ENCODE data around the gene CAMK2D. TPM values are rescaled to one million over a fixed set of nuclear protein-coding genes. Genes with fewer than 3 reads are reported as not detected.

Gene CAMK2D
- total RNA-seq, 1 experiment from 2014 or later: 35.8 TPM

GRCh38 chr4:113732967-113733527 lies 28.5 kb downstream of the CAMK2D start:
- no peaks in the 10 kb centered on the region for H3K27me3 ChIP-seq (replicated peaks; ENCODE audit: insufficient read depth, low read depth, low read length, poor library complexity)
- no peak for DNase-seq (ENCODE audit: low spot score)
- H3K36me3 ChIP-seq (ENCODE audit: insufficient read depth, low read length, poor library complexity, severe bottlenecking): no peaks in the 10 kb centered on the region
- intact Hi-C loops (cut with micrococcal nuclease; ENCODE audit: unreplicated experiment): no loop called here
- peaks cover 7% of the 10 kb centered on the region for H3K4me1 ChIP-seq (ENCODE audit: insufficient read depth, low read length, poor library complexity, severe bottlenecking)
- no peak overlapping the region for H3K4me3 ChIP-seq (ENCODE audit: low read depth, low read length, poor library complexity, severe bottlenecking)
- no peak for TF ChIP-seq EZH2 (IDR thresholded peaks at IDR 0.05; ENCODE audit: borderline replicate concordance, low read depth, low read length, poor library complexity, severe bottlenecking)
- TF ChIP-seq, protein P1, sequence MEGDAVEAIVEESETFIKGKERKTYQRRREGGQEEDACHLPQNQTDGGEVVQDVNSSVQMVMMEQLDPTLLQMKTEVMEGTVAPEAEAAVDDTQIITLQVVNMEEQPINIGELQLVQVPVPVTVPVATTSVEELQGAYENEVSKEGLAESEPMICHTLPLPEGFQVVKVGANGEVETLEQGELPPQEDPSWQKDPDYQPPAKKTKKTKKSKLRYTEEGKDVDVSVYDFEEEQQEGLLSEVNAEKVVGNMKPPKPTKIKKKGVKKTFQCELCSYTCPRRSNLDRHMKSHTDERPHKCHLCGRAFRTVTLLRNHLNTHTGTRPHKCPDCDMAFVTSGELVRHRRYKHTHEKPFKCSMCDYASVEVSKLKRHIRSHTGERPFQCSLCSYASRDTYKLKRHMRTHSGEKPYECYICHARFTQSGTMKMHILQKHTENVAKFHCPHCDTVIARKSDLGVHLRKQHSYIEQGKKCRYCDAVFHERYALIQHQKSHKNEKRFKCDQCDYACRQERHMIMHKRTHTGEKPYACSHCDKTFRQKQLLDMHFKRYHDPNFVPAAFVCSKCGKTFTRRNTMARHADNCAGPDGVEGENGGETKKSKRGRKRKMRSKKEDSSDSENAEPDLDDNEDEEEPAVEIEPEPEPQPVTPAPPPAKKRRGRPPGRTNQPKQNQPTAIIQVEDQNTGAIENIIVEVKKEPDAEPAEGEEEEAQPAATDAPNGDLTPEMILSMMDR (conservative IDR thresholded peaks at IDR 0.05; ENCODE audit: low read depth, low read length): no peak
- H3K27ac ChIP-seq (ENCODE audit: low read depth, low read length, poor library complexity, severe bottlenecking): no peak overlapping the region
- no peaks in the 10 kb centered on the region for H3K9me3 ChIP-seq (ENCODE audit: low read depth, low read length, poor library complexity, severe bottlenecking)
- CTCF ChIA-PET: no interaction called here
- POLR2A ChIA-PET (ENCODE audit: low non-redundant PET): no interaction called here
- no TSS peak for BruUV-seq (replicated peaks)

DNA sequence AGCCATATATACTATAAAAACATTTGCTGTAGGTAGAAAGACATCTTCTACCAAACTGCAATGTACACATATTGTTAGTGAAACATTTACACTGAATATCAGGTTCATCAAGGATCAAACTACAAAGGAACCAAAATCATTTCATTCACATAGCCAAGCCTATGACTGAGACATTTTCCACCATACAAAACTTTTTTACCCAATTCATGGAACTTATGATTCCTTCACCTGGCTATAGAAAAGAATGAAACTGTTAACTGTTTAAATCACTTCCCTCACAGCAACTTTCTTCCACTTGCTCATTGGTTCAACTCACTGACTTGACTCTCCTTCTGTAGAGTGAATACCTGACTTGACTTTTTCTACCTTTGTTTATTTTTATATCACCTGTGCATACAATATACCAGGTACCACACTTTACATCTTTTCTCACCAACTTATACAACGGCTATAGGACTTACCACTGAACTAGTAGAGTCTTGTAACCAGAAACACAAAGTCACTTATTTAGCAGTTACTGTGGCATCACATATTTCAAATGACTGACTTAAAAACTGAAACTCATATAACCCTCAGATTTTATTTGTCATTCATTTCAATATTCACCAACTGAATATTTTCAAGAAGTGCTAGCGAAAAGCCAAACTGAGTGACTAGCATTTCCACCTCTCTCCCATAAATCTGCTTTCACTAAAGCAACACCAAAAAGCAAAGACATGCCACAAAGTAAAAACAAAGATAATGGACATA lies 30.9 kb downstream of the CAMK2D start:
- Histone ChIP-seq H3K4me3 (ENCODE audit: low read depth, low read length, poor library complexity, severe bottlenecking) (no peak overlapping the region), H3K9me3 (ENCODE audit: low read depth, low read length, poor library complexity, severe bottlenecking) (no peaks in the 10 kb centered on the region), H3K27ac (ENCODE audit: low read depth, low read length, poor library complexity, severe bottlenecking) (no peak overlapping the region), H3K4me1 (ENCODE audit: insufficient read depth, low read length, poor library complexity, severe bottlenecking) (peaks cover 15% of the 10 kb centered on the region), H3K27me3 (replicated peaks; ENCODE audit: insufficient read depth, low read depth, low read length, poor library complexity) (no peaks in the 10 kb centered on the region), H3K36me3 (ENCODE audit: insufficient read depth, low read length, poor library complexity, severe bottlenecking) (no peaks in the 10 kb centered on the region)
- no TSS peak for BruUV-seq (replicated peaks)
- POLR2A ChIA-PET (ENCODE audit: low non-redundant PET): no interaction called here
- CTCF ChIA-PET: no interaction called here
- DNase-seq (ENCODE audit: low spot score): no peak
- TF ChIP-seq, protein P1 (conservative IDR thresholded peaks at IDR 0.05; ENCODE audit: low read depth, low read length): no peak
- TF ChIP-seq EZH2 (IDR thresholded peaks at IDR 0.05; ENCODE audit: borderline replicate concordance, low read depth, low read length, poor library complexity, severe bottlenecking): no peak
- intact Hi-C loops (cut with micrococcal nuclease; ENCODE audit: unreplicated experiment): no loop called here

DNA sequence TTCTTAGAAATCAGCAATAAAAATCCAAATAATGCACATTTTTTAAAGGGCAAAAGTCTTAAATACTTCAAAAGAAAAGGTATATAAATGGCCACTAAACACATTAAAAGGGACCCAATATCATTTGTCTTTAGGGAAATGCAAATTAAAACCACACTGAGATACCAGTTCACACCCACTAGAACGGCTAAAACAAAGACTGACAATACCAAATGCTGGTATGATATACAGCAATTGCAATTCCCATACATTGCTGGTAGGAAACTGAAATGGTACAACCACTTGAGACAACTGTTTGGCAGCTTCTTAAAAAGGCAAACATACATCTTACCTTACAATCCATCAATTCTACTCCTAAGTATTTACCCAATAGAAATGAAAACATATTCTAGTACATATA lies 33.7 kb downstream of the CAMK2D start:
- POLR2A ChIA-PET (ENCODE audit: low non-redundant PET): no interaction called here
- intact Hi-C loops (cut with micrococcal nuclease; ENCODE audit: unreplicated experiment): no loop called here
- Histone ChIP-seq H3K9me3 (ENCODE audit: low read depth, low read length, poor library complexity, severe bottlenecking) (no peaks in the 10 kb centered on the region), H3K27ac (ENCODE audit: low read depth, low read length, poor library complexity, severe bottlenecking) (no peak overlapping the region), H3K27me3 (replicated peaks; ENCODE audit: insufficient read depth, low read depth, low read length, poor library complexity) (no peaks in the 10 kb centered on the region), H3K4me3 (ENCODE audit: low read depth, low read length, poor library complexity, severe bottlenecking) (no peak overlapping the region), H3K36me3 (ENCODE audit: insufficient read depth, low read length, poor library complexity, severe bottlenecking) (no peaks in the 10 kb centered on the region), H3K4me1 (ENCODE audit: insufficient read depth, low read length, poor library complexity, severe bottlenecking) (peaks cover 11% of the 10 kb centered on the region)
- no TSS peak for BruUV-seq (replicated peaks)
- DNase-seq (ENCODE audit: low spot score): no peak
- CTCF ChIA-PET: interaction anchor here (0.6 kb wide), 1 partner anchor 338 kb away, joined by 3 read pairs; no protein-coding TSS in a partner anchor
- TF ChIP-seq EZH2 (IDR thresholded peaks at IDR 0.05; ENCODE audit: borderline replicate concordance, low read depth, low read length, poor library complexity, severe bottlenecking): no peak
- TF ChIP-seq, protein P1 (conservative IDR thresholded peaks at IDR 0.05; ENCODE audit: low read depth, low read length): no peak
